HG03354 (cell line): Measurements from ENCODE around the gene PIEZO1.
"Not testable (repeated sequence)": the region's sequence is repeated elsewhere in the genome, so short reads cannot be mapped to it uniquely, and the experiment has no call there.

ENCODE experiments used
- ATAC-seq: cut with Tn5 transposase; IDR thresholded peaks from one replicate; pipeline ENCODE4 v1.9.1; 2021; ENCODE audit warnings: mild to moderate bottlenecking; ENCODE audit not compliant: unreplicated experiment, poor library complexity, severe bottlenecking

PIEZO1 gene, protein sequence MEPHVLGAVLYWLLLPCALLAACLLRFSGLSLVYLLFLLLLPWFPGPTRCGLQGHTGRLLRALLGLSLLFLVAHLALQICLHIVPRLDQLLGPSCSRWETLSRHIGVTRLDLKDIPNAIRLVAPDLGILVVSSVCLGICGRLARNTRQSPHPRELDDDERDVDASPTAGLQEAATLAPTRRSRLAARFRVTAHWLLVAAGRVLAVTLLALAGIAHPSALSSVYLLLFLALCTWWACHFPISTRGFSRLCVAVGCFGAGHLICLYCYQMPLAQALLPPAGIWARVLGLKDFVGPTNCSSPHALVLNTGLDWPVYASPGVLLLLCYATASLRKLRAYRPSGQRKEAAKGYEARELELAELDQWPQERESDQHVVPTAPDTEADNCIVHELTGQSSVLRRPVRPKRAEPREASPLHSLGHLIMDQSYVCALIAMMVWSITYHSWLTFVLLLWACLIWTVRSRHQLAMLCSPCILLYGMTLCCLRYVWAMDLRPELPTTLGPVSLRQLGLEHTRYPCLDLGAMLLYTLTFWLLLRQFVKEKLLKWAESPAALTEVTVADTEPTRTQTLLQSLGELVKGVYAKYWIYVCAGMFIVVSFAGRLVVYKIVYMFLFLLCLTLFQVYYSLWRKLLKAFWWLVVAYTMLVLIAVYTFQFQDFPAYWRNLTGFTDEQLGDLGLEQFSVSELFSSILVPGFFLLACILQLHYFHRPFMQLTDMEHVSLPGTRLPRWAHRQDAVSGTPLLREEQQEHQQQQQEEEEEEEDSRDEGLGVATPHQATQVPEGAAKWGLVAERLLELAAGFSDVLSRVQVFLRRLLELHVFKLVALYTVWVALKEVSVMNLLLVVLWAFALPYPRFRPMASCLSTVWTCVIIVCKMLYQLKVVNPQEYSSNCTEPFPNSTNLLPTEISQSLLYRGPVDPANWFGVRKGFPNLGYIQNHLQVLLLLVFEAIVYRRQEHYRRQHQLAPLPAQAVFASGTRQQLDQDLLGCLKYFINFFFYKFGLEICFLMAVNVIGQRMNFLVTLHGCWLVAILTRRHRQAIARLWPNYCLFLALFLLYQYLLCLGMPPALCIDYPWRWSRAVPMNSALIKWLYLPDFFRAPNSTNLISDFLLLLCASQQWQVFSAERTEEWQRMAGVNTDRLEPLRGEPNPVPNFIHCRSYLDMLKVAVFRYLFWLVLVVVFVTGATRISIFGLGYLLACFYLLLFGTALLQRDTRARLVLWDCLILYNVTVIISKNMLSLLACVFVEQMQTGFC (N-terminal part only)

DNA sequence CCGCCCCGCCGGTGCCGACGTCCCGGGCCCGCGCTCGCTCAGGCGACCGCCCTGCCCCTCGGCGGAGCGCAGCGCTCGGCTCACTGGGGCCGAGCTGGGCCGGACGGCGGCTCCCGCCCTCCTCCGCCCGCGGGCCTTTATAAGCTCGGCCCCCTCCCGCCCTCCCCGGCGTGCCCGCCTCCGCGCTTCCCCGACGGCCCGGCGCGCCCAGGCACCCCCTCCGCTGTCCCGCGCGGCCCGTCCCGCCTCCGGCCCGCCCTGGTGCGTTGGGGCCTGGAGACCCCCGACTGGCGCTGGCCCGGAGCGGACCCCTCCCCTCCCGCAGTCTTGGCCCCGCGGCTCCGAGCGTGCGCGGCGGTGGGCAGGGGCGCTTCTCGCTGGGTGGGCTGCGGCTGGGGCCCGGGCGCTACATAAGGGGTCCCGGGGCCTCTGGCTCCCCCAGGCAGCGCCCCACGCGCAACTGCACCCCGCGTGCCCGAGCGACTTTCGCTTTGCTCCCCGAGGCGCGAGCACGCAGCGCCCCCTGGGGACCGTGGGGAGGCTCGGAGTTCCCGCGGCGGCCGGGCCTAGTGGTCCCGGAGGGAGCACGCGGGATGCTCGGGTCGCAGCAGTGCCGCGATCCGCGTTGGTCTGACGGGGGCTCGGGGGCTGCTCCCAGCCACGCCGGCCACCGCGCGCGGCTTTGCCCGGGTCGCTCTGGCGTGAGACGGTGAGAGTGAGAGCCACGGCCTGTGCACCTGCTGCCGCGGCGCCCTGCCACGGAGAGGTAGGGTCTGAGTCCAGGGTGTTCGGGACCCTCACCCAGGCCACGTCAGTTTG, at the start of gene PIEZO1:
Gene PIEZO1 (minus strand): TSS at position 115 of the 819 bp plus-strand sequence. CDS start 256 bp downstream, outside the sequence.
- peak; percentile 26 for ATAC-seq

DNA sequence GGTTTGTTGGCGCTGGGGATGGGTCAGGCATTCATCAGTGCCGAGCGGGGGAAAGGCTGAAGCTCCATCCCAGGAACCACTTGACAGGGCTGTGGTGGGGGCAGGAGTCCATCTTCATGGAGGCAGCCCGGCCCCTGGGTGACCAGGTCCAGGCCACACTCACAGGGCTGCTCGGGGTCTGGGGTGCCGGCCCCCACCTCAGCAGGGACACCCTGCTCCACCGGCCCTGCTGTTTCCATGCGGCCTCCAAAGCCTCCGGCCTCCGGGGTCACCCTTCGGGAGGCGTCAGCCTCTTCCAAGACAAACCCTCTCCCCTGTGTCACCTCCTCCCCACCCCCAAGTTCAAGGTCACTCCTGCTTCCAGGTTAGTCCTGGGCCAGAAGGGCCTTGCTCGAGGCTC, 49.6 kb upstream of the PIEZO1 start:
- no peak for ATAC-seq

DNA sequence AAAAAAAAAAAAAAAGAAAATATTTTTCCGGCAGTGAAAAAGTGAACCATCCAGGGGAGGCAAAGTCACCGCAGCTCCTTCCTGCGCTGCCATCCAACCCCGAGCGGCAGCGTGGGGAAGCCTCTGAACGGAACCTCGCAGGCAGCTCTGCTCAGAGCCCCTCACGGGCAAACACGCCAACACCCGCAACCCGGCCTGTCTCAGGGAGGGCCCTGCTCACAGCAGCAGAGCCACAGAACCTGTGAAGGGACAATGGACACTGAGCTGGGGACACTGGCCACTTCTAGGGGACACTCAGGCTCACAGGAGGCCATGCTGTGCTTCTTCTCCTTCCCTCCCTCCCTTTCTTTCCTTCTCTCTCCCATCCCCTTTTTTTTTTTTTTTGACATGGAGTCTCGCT, 48.1 kb upstream of the PIEZO1 start:
- no peak for ATAC-seq

DNA sequence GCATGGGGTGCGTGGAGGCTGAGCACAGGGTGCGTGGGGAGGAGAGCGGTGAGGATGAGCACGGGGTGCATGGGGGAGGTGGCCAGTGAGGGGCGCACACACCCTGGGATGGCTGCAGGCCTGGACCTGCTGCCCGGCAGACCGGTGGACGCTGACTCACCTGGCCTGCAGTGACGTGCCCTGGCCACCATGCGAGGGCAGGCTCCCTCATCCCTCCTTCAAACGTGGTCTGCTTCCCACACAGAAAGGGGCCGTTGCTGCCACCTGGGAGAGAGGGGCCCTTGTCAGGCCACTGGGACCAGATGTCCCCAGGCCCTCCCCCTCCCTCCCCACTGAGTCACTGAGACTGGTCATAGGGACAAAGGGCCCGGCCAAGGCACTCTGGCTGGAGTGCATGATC, 46.8 kb upstream of the PIEZO1 start:
- no peak for ATAC-seq

DNA sequence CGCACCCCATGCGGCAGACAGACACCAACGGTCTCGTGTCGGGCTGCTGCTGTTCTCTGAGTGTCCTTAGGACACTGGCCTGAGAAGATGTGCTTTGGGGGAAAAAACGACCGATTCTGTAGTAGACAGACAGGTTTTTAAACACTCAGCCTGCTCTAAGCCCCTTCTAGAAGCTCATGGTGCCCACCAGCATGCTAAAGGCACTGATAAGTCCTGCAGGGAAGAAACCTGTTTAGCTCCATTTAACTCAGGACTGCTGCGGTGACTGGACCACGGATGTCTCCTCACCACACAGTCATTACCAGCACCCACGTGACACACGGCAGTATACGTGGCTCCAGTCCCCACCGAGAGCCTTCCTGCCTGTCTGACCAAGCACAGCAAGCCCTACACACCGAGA, 45.8 kb upstream of the PIEZO1 start:
- no peak for ATAC-seq

DNA sequence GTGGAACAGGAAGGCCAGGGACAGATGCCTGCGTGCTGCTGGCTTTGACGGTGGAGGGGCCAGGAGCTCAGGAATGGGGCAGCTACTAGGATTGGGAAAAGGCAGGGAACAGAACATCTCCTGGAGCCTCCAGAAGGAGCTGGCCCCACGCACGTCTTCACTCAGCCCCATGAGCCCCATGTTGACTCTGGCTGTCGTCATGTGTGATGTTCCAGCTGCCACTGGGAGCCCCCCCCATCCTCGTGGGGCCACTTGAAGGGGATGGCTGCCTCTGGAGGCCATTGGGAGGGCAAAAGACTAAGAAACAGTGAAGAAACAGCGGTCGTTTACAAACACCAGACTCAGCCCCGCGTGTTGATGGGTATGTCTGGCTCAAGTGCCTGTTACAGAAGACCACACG, 45.2 kb upstream of the PIEZO1 start:
- ATAC-seq: no peak

DNA sequence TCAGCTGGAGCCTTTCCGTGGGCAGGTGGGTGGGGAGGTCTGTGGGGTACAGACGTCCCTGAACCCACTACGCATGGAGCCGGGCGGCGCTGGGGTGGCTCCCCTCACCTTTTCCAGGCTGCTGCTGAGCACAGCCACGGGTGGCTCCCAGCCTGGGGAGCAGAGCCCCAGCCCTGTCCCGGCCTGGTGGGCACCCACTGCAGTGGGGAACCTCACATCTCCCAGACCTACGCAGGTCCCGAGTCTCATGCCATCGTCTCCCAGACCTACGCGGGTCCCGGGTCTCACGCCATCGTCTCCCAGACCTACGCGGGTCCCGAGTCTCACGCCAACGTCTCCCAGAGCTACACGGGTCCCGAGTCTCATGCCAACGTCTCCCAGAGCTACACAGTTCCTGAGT, 43.7 kb upstream of the PIEZO1 start:
- no peak for ATAC-seq

DNA sequence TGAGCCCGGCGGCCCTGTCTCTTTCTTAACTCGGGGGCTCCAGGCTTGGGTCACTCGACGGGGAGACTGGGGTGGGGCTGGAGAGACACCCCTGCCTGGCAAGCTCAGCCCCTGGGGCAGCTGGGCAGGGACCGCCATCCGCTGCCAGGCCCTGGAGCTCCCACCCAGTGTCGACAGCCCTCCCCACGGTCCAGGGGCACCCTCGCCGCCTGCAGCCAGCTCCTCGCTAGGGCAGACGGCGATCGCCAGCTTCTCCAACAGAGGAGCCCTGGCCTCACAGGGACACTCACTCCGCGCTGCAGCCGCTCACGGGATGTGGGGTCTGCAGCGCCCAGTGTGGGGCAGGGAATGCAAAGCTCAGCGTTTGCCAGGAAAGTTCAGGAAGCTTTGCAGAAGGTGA, 42.7 kb upstream of the PIEZO1 start:
- ATAC-seq: no peak

DNA sequence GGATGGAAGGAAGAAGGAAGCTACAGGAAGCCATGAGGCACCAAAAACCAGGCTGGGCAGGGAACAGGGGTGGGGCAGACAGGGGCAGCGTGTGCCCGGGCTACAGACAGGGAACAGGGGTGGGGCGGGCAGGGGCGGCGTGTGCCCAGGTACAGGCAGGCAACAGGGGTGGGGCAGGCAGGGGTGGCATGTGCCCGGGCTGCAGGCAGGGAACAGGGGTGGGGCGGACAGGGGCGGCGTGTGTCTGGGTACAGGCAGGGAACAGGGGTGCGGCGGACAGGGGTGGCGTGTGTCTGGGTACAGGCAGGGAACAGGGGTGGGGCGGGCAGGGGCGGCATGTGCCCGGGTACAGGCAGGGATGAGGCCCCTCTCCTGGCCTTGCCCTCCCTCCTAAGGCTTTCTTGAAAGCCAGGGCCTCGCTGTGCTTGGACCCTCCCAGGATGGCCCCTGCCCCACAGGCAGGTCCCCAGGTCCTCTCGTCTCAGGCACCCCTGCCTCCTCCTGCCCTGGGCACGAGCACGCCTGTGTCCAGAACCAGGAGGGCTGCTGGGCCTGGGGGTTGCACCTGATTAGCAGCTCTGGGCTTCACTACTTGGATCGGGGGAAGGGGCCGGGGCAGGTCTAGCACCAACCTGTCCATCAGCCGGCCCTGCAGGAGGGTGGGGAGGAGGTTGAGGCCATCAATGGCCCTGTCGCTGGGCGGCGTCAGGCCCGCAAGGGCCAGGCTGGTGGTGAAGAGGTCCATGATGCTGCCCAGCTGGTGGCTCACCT, 41.2 kb upstream of the PIEZO1 start:
- ATAC-seq: no peak

DNA sequence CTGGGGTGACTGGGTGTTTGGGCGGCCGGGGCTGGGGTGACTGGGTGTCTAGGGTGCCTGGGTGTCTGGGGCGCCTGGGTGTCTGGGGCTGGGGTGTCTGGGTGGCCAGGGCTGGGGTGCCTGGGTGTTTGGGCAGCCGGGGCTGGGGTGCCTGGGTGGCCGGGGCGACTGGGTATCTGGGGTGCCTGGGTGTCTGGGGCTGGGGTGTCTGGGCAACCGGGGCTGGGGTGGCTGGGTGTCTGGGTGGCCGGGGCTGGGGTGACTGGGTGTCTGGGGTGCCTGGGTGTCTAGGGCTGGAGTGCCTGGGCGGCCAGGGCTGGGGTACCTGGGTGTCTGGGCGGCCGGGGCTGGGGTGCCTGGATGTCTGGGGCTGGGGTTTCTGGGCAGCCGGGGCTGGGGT, 40.1 kb upstream of the PIEZO1 start:
- ATAC-seq: no peak

DNA sequence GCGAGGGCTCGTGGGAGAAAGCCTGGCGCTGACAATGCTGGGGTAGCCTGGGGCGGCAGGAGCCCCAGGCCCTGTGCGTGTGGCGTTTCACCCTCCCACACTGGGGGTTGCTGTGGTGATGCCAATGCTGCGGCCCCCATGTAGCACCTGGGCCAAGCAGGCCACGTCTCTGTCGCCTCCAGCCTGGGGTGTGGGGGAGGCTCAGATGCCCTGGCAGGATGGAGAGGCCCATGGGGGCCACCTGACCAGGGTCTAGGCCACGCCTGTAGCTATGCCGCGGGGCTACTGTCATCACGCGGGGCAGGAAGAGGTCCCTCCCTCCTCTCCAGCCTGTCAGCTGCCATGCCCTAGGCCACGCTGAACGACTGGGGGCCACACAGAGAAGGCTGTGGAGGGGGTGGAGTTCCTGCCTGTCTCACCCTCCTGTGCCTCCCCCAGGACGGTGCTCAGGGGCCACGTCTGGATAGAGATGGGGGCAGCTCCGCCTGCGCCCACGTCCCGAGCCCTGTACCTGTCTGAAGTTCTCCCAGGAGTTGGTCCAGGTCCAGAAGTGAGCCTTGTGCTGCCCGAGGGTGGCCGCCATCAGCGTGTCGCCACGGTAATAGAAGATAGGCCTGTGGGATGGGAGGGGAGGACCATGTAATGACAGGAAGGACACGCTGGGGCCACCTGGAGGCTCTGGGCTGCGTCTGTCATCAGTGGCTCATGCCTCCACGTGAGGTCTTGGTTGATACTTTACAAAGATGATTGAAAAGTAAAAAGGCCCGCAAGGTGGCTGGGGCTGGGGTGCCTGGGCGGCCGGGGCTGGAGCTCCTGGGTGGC, 39.4 kb upstream of the PIEZO1 start:
- no peak for ATAC-seq

DNA sequence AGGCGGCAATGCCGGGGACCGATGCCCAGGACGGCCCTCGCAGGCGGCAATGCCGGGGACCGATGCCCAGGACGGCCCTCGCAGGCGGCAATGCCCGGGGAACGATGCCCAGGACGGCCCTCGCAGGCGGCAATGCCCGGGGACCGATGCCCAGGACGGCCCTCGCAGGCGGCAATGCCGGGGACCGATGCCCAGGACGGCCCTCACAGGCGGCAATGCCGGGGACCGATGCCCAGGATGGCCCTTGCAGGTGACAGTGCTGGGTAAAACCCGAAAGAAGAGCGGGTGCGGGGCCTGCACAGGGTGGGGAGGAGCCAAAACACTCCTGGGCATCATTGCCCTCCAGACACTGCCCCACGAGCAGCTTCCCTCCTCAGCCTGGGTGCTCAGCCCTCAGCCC, 38.6 kb upstream of the PIEZO1 start:
- ATAC-seq: not testable (repeated sequence)

DNA sequence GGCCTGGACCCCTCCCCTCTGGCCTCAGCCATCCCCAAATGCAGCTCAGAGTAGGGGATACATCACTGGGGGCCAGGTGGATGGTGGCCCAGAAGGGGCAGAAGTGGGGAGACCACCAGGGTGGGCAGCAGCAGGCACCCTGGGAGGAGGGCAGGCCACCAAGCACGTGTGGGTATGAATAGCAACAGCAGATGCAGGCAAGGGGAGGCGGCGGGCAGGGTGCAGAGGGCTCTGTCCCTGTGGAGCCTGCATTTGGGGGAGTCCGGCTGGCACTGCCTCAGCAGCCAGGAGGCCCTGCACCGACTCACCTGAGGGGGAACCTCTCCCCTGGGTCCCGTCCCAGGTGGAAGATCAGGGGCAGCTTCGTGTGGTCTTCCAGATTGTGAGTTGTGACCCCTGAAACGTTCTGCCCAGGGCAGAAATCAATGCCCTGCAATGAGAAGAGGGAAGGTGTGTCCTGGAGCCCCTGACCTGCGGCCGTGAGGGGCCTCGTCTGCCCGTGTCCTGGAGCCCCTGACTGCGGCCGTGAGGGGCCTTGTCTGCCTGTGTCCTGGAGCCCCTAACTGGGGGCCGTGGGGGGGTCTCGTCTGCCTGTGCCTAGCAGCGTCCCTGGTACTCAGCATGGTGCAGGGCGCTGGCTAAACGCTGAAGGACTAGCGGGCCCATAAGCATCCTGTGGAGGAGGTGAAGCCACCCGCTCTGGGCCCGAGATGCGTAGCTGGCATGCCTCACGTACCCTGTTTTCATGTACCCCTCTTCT, 37.4 kb upstream of the PIEZO1 start:
- no peak for ATAC-seq

DNA sequence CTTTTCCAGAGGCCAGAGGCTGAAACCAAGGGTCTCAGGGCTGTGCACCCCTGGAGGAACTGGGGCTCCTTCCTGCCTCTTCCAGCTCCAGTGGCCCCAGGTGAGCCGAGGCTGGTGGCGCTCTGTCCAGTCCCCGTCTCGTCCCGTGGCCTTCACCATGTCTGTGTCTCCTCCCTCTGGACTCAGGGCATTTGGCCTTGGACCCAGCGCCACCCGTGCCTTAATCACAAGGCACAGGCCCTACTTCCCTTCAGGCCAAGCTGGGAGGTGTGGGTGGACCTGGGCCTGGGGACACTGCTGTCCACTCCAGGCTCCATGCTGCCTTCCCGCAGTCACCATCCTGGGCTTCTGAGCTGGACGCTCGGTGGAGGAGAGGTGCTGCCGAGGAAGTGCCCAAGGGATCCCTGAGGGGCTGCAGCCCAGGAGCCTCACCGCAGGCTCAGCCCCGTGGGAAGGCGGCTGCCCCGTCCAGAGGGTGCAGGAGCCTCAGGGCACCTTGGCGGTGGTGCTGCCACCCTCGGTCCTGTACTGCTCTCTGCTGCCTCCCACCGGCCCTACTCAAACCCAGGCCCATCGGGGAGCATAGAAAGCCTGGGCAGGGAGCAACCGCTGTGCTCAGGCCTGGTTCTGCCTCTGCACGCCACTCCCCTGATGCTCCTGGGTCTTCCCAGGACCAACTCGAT, 36.3 kb upstream of the PIEZO1 start:
- ATAC-seq: no peak

DNA sequence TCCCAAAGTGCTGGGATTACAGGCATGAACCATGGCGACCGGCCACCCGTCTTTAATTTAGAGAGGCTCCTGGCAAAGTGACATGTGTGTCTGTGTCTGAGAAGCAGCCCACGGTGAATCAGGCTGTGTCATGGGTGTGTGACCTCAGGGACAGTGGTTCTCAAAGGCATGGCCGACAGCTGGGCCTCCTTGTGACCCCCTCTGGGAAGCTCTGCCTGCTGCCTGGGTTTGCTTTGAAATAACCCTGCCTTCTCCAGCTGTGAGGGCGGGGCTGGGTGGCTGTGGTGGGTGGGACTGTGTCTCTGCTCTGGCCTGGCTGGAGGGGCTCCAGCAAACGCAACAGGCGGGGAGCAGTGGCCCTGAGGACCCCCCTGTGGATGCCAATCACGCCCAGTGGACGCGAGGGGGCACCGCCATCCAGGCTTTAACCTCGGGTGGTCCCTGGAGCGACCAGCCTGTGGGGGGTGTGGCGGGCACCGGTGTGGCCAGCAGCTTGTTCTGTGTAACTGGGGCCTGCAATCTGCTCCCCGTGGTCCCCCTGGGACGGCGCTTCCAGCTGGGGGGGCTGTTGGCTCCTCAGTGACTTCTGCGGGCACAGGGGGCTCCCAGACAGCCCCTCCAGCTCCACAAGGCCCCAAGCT, 35.5 kb upstream of the PIEZO1 start:
- no peak for ATAC-seq

DNA sequence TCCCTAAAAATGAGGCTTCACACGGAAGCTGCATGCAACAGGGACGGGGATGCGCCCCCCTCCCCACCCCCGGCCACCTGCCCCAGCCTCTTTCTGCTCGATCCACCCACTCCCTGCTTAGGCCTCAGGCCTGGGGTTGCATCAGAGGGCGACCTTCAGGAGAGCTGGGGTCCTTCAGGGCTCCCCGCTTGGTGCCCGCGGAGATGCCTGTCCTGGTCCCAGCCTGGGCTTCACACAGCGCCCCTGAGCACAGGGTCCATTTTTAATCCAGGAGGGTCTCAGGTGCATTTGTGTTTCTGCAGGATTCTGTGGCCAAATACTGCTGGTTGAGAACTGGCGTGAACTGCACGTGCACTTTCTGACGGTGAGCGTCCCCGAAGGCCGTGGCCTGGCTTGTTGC, 34.1 kb upstream of the PIEZO1 start:
- ATAC-seq: no peak
